ENCODE results near the gene NUP188.

DNA sequence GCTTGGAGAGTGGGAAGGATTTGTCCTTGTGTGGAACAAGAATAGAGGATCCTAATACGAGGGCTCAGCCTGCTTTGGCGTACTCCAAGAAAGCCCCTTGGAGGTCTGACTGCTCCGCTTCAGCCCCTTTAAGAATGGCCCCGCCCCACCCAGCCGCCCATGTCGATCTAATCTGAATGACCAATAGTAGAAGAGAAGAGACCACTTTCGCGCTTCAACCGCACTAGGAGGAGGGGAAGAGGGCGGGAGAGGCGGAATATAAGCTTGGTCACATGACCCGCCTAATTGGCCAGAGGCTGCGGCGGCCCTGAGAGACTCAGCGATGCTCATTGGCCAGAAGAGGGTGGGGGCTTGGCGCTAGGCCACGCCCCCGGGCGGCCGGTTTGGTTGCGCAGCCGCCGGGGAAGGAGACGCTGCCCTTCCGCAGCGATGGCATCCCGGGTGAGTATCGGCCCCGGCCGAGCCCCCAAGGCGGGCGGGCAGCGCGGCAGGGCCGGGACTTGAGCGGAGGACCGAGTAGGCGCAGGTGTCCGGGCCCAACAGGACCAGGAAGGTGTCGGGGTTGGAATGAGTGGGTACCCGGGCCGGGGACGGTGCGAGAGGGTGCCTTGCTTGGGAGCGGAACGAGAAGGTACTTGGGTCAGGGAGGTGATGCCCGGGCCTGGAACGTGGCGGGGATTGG lies 88.9 kb downstream of the NUP188 start, which contains the start of gene MIGA2:
- TF ChIP-seq, protein P1, sequence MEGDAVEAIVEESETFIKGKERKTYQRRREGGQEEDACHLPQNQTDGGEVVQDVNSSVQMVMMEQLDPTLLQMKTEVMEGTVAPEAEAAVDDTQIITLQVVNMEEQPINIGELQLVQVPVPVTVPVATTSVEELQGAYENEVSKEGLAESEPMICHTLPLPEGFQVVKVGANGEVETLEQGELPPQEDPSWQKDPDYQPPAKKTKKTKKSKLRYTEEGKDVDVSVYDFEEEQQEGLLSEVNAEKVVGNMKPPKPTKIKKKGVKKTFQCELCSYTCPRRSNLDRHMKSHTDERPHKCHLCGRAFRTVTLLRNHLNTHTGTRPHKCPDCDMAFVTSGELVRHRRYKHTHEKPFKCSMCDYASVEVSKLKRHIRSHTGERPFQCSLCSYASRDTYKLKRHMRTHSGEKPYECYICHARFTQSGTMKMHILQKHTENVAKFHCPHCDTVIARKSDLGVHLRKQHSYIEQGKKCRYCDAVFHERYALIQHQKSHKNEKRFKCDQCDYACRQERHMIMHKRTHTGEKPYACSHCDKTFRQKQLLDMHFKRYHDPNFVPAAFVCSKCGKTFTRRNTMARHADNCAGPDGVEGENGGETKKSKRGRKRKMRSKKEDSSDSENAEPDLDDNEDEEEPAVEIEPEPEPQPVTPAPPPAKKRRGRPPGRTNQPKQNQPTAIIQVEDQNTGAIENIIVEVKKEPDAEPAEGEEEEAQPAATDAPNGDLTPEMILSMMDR (conservative IDR thresholded peaks at IDR 0.05; ENCODE audit: low read depth in 2 of 2), result no peak
- no peak for TF ChIP-seq REST (IDR thresholded peaks at IDR 0.05; ENCODE audit: unreplicated experiment)
- no peak for TF ChIP-seq EZH2 (IDR thresholded peaks at IDR 0.05; ENCODE audit: low read depth, unreplicated experiment)
- TF ChIP-seq STAT1 (IDR thresholded peaks at IDR 0.05; ENCODE audit: unreplicated experiment), result no peak
- TF ChIP-seq POLR2AphosphoS5 (IDR thresholded peaks at IDR 0.05; ENCODE audit: low read depth), result peak; percentile 95

All from GM23338 (cell line).